ENCODE measurements around the gene ACSS1.

The ACSS1 gene

GRCh38 chr20:25077610-25078169 lies 19.8 kb upstream of the ACSS1 start:
- no peak for DNase-seq

GRCh38 chr20:25076731-25077609 lies 19.0 kb upstream of the ACSS1 start:
- peak; percentile 78 for DNase-seq

GRCh38 chr20:25076201-25076600 lies 18.3 kb upstream of the ACSS1 start:
- DNase-seq, result no peak

GRCh38 chr20:25073544-25073943 lies 15.6 kb upstream of the ACSS1 start:
- no peak for DNase-seq

GRCh38 chr20:25072226-25072811 lies 14.4 kb upstream of the ACSS1 start:
- DNase-seq, result no peak

- no peak for DNase-seq
These were observed 13.8 kb upstream of the ACSS1 start for GRCh38 chr20:25071734-25072133.

GRCh38 chr20:25070821-25071473 lies 13.0 kb upstream of the ACSS1 start:
- no peak for DNase-seq

- DNase-seq, result no peak
These were observed 9.4 kb upstream of the ACSS1 start for GRCh38 chr20:25067102-25067987.

- DNase-seq, result no peak
These were observed 8.4 kb upstream of the ACSS1 start for GRCh38 chr20:25066386-25066785.

GRCh38 chr20:25065625-25066338 lies 7.8 kb upstream of the ACSS1 start:
- DNase-seq, result peak; percentile 10

- DNase-seq, result no peak
These were observed 7.2 kb upstream of the ACSS1 start for GRCh38 chr20:25065072-25065624.

- no peak for DNase-seq
These were observed 6.7 kb upstream of the ACSS1 start for GRCh38 chr20:25064561-25065071.

- no peak for DNase-seq
These were observed 6.0 kb upstream of the ACSS1 start for GRCh38 chr20:25063981-25064380.

GRCh38 chr20:25063546-25063945 lies 5.6 kb upstream of the ACSS1 start:
- no peak for DNase-seq

- no peak for DNase-seq
These were observed 4.9 kb upstream of the ACSS1 start for GRCh38 chr20:25062841-25063240.

GRCh38 chr20:25061821-25062530 lies 4.0 kb upstream of the ACSS1 start:
- DNase-seq, result no peak

- no peak for DNase-seq
These were observed 3.3 kb upstream of the ACSS1 start for GRCh38 chr20:25061103-25061799.

GRCh38 chr20:25059866-25060465 lies 2.0 kb upstream of the ACSS1 start:
- DNase-seq, result no peak
